ENCODE data around the gene SENP1. TPM values are rescaled to one million over a fixed set of nuclear protein-coding genes. Genes with fewer than 3 reads are reported as not detected.

Gene SENP1
- total RNA-seq, 2 experiments from 2014 or later = 44.4 to 61.8 TPM

DNA sequence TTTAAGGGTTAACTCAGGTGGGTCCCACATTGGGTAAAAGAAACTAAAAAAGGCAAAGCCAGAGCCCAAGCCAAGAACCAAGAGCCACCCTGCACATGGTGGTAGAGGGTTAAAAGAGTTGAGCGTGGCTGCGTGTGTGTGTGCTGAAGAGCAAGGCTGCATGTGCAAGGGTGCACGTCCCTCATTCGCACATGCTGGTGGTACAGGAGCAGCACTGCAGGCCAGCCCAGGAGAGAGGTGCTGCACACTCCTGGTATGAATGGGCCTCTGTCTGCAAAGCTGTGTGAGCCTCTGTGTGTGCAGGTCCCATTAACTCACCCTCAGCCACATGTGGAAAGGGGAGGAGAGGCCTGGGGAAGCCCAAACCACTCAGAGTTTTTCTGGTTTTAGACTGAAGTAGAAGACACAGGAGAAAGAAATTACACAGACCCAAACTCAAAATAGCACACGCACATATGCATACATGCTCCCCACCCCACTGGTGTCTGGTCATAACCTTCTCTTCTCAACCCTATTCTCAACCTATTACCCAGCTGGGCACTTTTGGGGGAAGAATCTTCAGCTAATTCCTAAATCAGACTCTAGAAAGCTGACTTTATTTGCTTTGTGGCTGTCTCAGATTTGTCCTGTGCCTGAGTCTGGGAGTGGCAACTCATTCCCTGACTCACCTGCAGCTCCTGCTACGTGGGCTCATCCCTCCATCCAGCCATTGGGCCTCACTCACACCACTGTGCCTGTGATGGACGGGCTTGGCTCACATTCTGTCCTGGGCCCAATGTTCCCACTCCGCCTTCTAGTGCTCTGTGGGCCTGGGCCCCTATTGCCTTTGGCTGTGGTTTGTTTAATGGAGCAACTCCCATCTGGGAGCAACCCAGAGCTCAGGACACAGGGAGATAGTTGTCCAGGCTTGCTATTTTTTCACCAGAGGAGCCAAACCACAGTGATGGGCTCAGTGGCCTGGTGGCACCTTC is 70.8 kb downstream of the SENP1 start:
- Mint-ChIP-seq H3K36me3 (ENCODE audit: low read depth) (no peaks in the 10 kb centered on the region), H3K27me3 (no peaks in the 10 kb centered on the region), H3K27ac (no peak overlapping the region), H3K4me1 (peaks cover 4% of the 10 kb centered on the region), H3K4me3 (no peak overlapping the region), H3K9me3 (ENCODE audit: low read depth) (no peaks in the 10 kb centered on the region)
- no peak for DNase-seq
- intact Hi-C loops (cut with DNase I, micrococcal nuclease) = no loop called here
- ChIA-PET POLR2A (no interaction called here), CTCF (no interaction called here)
- ATAC-seq = no peak

DNA sequence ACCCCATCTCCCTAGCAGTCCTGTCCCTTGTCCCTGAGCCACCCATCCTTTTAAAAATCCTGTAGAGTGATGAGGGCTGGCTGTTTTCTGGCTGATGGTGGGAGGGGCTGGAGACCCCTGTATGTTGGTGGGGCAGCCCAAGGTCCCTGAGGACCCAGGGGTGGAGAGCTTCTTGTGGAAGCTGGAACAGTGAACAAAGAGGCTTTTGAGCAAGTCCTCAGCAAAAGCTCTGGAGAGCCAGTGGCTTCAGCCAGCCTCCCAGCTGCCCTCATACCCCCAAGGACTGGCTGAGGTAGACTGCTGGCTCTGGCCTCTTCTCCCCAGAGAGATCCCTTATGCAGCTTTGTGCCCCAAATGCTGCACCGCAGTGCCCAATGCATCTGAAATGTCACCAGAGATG is 72.4 kb downstream of the SENP1 start:
- Mint-ChIP-seq H3K9me3 (ENCODE audit: low read depth) (no peaks in the 10 kb centered on the region), H3K27ac (no peak overlapping the region), H3K4me3 (no peak overlapping the region), H3K27me3 (no peaks in the 10 kb centered on the region), H3K4me1 (peaks cover 4% of the 10 kb centered on the region), H3K36me3 (ENCODE audit: low read depth) (no peaks in the 10 kb centered on the region)
- ChIA-PET POLR2A (no interaction called here), CTCF (interaction anchor here (0.5 to 1.2 kb wide), 3 partner anchors 35 to 163 kb away, joined by 3 to 7 read pairs (median 4); partner anchors contain the start of gene PFKM)
- intact Hi-C loops (cut with DNase I, micrococcal nuclease) = no loop called here
- DNase-seq (no peak), ATAC-seq (no peak)

DNA sequence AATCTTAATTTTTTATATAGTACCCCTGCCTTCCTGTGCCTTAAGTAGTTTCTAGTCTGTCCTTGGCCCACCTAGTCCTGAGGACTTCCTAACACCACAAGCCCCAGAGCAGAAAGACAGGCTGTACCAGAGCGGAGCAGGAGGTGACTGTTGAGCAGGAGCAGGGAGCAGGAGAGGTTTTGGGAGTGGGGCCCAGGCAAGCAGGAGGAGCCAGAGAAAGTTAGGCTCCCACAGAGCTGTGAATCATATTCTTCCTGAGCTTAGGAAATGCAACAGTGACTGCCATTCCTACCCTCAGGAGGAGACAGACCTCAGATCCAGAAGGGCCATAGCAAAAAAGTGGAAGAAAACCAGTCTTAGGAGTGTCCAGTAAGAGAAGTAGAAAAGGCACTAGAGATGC is 73.3 kb downstream of the SENP1 start:
- ChIA-PET POLR2A (no interaction called here), CTCF (interaction anchor here (0.6 to 1.0 kb wide), 2 partner anchors 92 to 196 kb away, joined by 3 read pairs; no protein-coding TSS in a partner anchor)
- no peaks in the 10 kb centered on the region for H3K27me3 Mint-ChIP-seq
- no peak overlapping the region for H3K4me3 Mint-ChIP-seq
- no peak for DNase-seq
- no peak for ATAC-seq
- H3K36me3 Mint-ChIP-seq (ENCODE audit: low read depth) = no peaks in the 10 kb centered on the region
- no peaks in the 10 kb centered on the region for H3K9me3 Mint-ChIP-seq (ENCODE audit: low read depth)
- no peak overlapping the region for H3K27ac Mint-ChIP-seq
- no peaks in the 10 kb centered on the region for H3K4me1 Mint-ChIP-seq
- intact Hi-C loops (cut with DNase I, micrococcal nuclease) = no loop called here

DNA sequence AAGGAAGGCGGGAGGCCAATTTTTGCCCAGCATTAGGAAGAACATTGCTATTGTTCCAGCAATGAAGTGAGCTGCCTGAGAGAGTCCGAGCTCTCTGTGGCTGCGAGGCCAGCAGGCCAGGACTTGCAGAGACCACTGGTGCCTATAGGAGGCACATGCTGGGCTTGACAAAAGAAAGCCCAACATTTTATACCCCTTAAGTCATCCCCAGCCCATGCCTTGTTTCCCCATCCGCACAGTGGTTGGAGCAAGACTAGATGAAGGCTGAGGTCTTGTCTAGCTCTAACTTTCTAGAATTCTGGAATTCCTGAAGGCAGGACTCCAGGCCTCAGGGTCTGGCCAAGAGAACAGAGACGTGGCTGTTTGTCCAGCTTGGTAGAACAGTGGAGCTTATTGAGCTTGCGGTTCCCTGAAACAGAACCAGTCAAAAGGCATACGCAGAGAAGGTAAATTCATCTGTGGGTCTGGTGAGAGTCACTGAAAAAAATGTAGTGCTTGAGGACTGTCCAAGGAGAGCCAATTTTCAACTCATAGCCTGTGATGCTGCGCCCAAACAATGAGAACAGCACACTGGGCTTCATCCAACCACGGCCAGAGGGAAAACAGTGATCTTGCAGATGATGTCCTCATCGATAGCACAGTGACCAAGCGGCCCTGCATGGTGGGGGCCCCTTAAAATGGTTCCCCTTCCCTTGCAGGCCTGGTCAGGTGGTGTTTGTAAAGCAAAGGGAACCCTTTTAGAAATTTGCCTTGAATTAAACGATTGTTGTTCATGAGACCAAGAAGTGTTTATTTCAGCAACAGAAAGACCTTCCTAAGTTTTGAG is 74.5 kb downstream of the SENP1 start:
- POLR2A ChIA-PET = no interaction called here
- intact Hi-C loops (cut with DNase I, micrococcal nuclease) = no loop called here
- Mint-ChIP-seq H3K27ac (no peak overlapping the region), H3K4me3 (no peak overlapping the region), H3K9me3 (ENCODE audit: low read depth) (no peaks in the 10 kb centered on the region), H3K36me3 (ENCODE audit: low read depth) (no peaks in the 10 kb centered on the region), H3K27me3 (no peaks in the 10 kb centered on the region), H3K4me1 (no peaks in the 10 kb centered on the region)
- CTCF ChIA-PET = interaction anchor here (1.0 kb wide), 1 partner anchor 93 kb away, joined by 3 read pairs; no protein-coding TSS in a partner anchor
- no peak for DNase-seq
- ATAC-seq = no peak

DNA sequence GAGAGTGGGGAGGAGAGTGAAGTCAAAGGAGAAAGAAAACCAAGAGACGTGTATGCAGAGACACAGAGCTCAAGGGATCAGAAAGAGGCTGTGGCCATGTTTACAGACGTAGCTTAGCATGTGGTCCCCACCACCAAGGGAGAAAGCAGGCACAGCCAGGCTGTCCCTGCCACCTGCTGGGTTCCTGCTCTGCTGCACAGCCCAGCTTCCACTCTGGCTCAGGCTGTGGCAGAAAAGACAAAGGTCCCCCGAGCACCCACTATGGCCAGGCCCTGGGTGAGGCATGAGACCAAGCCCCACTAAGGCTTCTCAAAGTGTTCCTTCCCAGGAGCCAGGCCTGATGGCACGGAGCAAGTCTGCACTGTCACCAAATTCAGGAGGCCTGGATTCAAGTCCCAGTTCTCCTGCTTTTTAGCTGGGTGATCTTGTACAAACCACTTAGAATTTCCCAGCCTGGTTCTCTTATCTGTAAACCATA is 75.7 kb downstream of the SENP1 start:
- DNase-seq = no peak
- intact Hi-C loops (cut with DNase I, micrococcal nuclease) = no loop called here
- CTCF ChIA-PET = interaction anchor here (0.6 to 1.8 kb wide), 4 partner anchors 18 to 271 kb away, joined by 3 to 4 read pairs (median 3); no protein-coding TSS in a partner anchor
- Mint-ChIP-seq H3K4me1 (no peaks in the 10 kb centered on the region), H3K27ac (no peak overlapping the region), H3K4me3 (no peak overlapping the region), H3K36me3 (ENCODE audit: low read depth) (no peaks in the 10 kb centered on the region), H3K27me3 (no peaks in the 10 kb centered on the region), H3K9me3 (ENCODE audit: low read depth) (no peaks in the 10 kb centered on the region)
- ATAC-seq = no peak
- POLR2A ChIA-PET = no interaction called here

DNA sequence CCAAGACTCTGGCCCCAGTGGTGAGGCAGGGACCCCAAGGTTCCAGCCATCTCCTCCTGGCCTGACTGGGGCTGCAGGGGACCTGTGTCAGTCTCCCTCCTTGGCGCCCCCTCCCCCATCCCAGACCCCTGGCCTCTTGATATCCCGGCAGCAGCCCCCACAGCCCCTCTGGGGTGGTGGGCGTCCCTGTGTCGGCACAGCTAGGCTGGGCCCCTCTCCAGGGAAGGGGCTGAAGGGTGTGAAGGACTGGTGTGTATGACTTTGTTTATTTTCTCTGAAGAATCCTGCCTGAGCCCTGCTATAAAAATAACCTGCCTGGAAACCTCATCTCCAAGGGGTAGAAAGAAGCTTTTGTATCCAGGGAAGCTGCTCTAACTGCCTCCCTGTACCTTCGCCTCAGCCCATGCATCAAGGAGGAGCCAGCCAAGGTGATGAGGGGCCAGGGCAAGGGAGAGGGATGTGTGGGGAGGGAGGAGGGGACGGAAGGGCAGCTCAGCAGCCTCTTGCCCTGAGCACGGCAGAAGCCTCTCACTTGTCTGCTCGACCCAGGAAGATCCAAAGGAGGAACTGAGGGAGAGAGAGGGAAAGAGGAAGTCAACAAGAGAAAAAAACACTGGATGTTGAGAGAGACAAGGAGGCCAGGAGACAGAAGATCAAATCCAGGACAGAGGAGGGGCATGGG is 76.2 kb downstream of the SENP1 start:
- H3K27ac Mint-ChIP-seq = no peak overlapping the region
- H3K27me3 Mint-ChIP-seq = no peaks in the 10 kb centered on the region
- H3K4me3 Mint-ChIP-seq = no peak overlapping the region
- ChIA-PET POLR2A (no interaction called here), CTCF (interaction anchor here (0.6 to 1.8 kb wide), 4 partner anchors 17 to 270 kb away, joined by 3 to 4 read pairs (median 3); no protein-coding TSS in a partner anchor)
- ATAC-seq (no peak), DNase-seq (no peak)
- H3K9me3 Mint-ChIP-seq (ENCODE audit: low read depth) = no peaks in the 10 kb centered on the region
- intact Hi-C loops (cut with DNase I, micrococcal nuclease) = no loop called here
- no peaks in the 10 kb centered on the region for H3K36me3 Mint-ChIP-seq (ENCODE audit: low read depth)
- H3K4me1 Mint-ChIP-seq = no peaks in the 10 kb centered on the region

DNA sequence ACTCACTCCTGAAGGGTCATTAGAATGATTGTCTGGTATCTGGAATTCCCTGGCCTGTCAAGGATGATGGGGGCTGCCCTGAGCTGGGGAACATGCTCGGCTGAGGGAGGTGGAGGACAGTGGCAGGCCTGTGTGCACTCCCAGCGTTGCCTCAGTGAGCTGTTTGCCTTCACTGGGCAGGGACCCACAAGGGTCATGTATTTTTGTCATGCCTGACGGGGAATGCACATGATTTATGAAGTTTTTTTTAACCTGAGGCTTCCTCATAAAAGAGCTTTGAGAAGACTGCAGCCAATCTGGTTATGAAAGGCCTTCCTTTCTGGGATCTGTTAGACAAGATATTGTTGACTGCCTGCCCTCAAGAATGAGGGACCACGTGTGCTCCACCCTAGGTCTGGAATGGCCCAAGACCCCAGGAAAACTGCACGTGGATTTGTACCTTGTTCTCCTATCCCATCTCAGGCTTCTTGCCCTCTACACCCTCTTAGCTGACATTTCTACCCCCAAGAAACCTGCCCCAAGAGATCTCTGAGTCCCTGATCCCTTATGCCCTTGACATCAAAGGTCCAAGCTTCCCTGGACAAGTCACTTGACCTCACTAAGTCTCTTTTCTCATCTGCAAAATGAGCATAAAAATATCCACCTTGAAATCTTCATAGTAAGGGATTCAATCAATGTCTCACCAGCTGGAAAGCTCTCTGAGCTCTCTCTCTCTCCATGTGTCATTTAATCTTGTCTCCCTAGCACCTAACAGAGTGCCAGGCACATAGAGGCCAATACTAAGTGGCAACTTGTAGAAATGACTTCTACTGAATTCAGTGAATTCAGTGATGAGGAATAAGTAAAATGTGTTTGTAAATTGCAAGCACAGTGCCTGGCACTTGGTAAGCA is 77.1 kb downstream of the SENP1 start:
- ChIA-PET CTCF (interaction anchor here (1.2 to 1.8 kb wide), 2 partner anchors 20 to 79 kb away, joined by 3 to 4 read pairs; no protein-coding TSS in a partner anchor), POLR2A (no interaction called here)
- Mint-ChIP-seq H3K9me3 (ENCODE audit: low read depth) (no peaks in the 10 kb centered on the region), H3K27ac (no peak overlapping the region), H3K4me1 (no peaks in the 10 kb centered on the region), H3K4me3 (no peak overlapping the region), H3K36me3 (ENCODE audit: low read depth) (no peaks in the 10 kb centered on the region), H3K27me3 (no peaks in the 10 kb centered on the region)
- DNase-seq = no peak
- intact Hi-C loops (cut with DNase I, micrococcal nuclease) = no loop called here
- no peak for ATAC-seq

DNA sequence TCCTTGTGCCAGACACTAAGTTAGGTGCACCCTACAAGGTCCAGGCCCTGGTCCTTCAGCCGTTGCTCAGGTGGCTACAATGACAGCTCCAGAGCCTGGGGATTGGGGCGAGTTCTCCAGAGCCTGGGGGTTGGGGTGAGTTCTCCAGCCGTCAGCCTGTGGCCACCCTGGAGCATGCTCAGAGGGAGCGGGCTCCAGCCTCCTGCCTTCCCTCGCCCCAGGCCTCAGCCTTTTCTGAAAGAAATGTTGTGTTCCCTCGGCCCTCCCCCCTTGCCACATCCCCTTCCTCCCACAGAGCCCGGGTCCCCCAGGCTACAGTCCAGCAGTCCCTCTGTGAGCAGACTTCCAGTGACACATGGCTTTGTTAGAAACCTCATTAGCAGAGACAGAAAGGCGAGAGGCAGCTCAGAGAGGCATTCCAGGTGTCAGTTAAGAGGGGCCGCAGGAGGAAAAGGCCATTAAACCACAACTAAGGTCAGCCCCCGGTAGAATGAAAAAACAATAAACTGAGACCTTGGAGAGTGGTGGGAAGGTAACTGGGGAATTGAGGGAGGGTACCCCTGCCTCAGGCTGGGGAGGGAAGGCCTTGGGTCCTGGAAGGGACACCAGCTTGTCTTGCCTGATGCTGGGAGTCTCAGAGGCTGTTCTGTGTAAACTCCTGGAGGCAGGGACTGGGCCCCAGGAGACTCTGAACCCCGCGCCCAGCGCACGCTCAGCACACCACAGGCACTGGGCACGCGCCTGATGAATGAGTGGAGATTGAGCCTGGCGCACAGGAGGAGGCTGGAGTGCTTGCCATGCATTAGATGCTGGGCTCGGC is 78.5 kb downstream of the SENP1 start:
- CTCF ChIA-PET = interaction anchor here (0.6 kb wide), 1 partner anchor 331 kb away, joined by 3 read pairs; no protein-coding TSS in a partner anchor

DNA sequence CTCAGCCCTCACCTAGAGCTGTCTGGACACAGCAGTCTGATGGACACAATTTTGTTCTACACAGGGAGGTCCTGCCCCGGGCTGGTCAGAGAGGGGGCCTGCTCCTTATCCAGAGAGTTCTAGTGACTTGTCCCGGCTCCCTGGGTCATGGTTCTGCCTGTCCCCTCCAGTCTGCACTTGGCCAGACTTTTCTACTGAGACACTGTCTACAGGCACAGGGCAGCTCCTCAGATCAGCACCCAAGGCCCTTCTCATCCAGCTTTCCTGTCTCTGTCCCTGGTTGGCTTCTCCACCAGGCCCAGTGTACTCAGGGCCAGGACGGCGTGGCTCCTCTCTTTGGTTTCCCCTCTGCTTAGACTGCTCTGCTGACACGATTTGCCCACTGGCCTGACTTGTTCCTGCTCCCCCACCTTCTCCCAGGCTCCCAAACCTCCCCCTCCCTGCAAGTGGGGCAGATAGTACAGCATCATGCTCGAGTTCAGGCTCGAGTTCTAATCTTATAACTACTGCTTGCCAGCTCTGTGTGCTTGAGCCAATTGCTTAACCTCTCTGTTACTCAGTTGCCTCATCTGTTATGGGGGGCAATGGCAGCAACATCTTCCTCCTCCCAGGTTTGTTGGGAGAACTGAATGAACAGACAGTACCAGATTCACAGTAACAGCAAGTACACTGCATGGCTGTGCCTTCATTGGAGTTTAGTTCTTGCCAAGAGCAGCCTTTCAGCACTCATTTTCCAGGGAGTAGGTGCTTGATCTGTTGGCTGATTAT is 79.6 kb downstream of the SENP1 start:
- H3K27ac Mint-ChIP-seq = no peak overlapping the region
- POLR2A ChIA-PET = no interaction called here
- CTCF ChIA-PET = no interaction called here

More for the DNA sequence above, 78.5 kb downstream of the SENP1 start:
- Mint-ChIP-seq H3K9me3 (ENCODE audit: low read depth) (no peaks in the 10 kb centered on the region), H3K4me3 (no peak overlapping the region), H3K27me3 (no peaks in the 10 kb centered on the region), H3K4me1 (no peaks in the 10 kb centered on the region), H3K27ac (no peak overlapping the region), H3K36me3 (ENCODE audit: low read depth) (no peaks in the 10 kb centered on the region)
- ATAC-seq (no peak), DNase-seq (no peak)
- POLR2A ChIA-PET = no interaction called here
- intact Hi-C loops (cut with DNase I, micrococcal nuclease) = no loop called here

More for the DNA sequence above, 79.6 kb downstream of the SENP1 start:
- H3K27me3 Mint-ChIP-seq = peaks cover 4% of the 10 kb centered on the region
- no peaks in the 10 kb centered on the region for H3K9me3 Mint-ChIP-seq (ENCODE audit: low read depth)
- H3K4me3 Mint-ChIP-seq = no peak overlapping the region
- no peaks in the 10 kb centered on the region for H3K36me3 Mint-ChIP-seq (ENCODE audit: low read depth)
- DNase-seq (no peak), ATAC-seq (no peak)
- intact Hi-C loops (cut with DNase I, micrococcal nuclease) = no loop called here
- no peaks in the 10 kb centered on the region for H3K4me1 Mint-ChIP-seq
